ENCODE measurements around the gene POLQ.

Gene POLQ

DNA sequence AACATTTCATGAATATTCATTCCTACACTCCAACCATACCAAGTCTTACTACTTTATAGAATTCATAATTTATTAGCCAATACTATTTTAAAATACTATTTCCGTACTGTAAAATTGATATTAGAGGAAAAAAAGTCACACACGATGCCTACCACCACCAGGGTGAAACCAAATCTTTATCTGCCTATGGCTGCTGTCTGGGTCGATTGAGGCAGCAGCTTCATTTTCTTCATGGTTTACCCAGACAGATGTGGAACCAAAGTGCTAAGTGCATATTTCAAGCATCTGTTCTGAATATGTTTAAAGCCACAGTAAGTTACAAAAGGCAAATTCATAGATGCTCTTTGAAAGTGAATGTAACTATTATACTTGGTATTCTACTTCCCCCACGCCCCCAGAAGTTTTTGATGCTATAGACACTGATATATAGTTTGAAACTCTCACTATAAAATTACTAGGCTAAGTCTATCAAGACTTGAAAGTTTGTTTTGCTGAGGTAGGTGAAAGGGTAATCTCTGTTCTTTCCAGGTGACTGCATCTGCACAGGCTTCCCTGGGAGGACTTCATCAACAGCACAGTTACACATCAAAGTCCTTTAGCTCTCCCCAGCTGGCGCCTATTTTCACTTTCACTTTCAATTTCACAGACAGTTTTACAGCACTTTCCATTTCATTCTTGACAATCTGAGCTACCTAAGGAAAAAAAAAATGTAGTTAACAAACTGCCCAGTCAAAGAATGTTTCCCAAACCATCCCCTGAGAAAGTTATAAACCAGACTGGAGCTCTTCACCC lies 113.9 kb downstream of the POLQ start:
- H3K4me3 ChIP-seq (ENCODE audit: low read length), result peak overlapping the region; percentile 59
- TF ChIP-seq, protein P1, sequence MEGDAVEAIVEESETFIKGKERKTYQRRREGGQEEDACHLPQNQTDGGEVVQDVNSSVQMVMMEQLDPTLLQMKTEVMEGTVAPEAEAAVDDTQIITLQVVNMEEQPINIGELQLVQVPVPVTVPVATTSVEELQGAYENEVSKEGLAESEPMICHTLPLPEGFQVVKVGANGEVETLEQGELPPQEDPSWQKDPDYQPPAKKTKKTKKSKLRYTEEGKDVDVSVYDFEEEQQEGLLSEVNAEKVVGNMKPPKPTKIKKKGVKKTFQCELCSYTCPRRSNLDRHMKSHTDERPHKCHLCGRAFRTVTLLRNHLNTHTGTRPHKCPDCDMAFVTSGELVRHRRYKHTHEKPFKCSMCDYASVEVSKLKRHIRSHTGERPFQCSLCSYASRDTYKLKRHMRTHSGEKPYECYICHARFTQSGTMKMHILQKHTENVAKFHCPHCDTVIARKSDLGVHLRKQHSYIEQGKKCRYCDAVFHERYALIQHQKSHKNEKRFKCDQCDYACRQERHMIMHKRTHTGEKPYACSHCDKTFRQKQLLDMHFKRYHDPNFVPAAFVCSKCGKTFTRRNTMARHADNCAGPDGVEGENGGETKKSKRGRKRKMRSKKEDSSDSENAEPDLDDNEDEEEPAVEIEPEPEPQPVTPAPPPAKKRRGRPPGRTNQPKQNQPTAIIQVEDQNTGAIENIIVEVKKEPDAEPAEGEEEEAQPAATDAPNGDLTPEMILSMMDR (conservative IDR thresholded peaks at IDR 0.05; ENCODE audit: low read length), result peak; percentile 32
- DNase-seq (ENCODE audit: low read depth), result peak; percentile 44

DNA sequence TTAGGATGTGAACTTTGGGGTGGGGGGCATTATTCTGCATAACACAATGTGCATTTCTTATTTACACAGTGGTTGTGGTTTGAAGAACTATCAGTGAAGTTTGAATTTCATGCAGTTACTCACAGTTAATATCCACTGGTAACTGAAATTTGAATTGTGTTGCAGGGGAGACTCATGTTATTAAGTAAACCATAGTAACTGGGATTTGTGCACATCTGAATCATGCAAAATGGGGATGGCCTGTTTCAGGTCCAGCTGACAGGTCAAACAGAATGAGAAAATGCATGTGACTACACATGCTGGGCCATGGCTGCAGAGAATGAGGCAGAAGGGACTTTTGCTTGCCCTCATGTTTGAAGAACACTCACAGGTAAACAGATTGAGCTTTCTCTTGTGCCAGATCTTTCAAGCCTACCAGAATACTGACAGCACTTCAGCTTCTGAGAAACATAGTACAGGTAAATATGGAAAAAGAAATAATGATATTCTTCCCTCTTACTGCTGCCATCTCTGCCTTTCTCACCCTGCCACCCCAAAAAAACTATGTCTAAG lies 115.0 kb downstream of the POLQ start:
- no peak for DNase-seq (ENCODE audit: low read depth)
- TF ChIP-seq, protein P1 (conservative IDR thresholded peaks at IDR 0.05; ENCODE audit: low read length), result no peak
- no peak overlapping the region for H3K4me3 ChIP-seq (ENCODE audit: low read length)

DNA sequence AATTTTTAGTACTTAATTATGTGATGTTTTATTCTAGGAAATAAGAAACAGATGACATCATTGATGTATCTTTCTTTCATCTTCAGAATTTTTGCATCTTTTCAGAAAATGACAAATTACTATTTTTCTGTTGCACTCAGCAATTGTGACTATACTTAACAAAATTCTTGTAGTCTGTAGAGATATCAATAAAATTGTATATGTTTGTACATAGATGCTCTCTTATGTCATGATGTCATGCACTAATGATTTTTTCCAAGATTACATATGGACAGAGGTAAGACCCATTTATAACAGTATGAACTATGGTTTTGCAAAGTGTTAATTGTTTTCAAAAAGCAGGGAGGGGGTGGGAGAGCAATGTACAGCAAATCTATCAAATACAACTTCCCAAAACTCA lies 121.2 kb downstream of the POLQ start:
- no peak overlapping the region for H3K4me3 ChIP-seq (ENCODE audit: low read length)
- DNase-seq (ENCODE audit: low read depth), result no peak
- TF ChIP-seq, protein P1 (conservative IDR thresholded peaks at IDR 0.05; ENCODE audit: low read length), result no peak

DNA sequence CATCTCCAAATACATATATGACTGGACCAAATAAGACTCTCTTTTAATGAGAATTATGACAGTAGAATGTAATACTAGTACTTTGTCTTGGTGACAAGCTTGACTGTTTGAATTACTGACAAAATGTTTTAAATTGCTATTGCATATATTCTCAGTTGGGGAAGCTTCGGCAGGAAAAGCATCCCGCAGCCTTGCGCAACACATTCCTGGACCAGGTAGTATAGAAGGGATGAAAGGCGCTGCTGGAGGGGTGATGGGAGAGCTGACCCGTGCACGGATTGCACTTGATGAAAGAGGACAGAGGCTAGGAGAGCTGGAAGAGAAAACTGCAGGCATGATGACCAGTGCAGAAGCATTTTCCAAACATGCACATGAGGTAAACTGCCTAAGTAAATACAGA lies 127.6 kb downstream of the POLQ start:
- TF ChIP-seq, protein P1 (conservative IDR thresholded peaks at IDR 0.05; ENCODE audit: low read length), result no peak
- DNase-seq (ENCODE audit: low read depth), result no peak
- H3K4me3 ChIP-seq (ENCODE audit: low read length), result no peak overlapping the region

DNA sequence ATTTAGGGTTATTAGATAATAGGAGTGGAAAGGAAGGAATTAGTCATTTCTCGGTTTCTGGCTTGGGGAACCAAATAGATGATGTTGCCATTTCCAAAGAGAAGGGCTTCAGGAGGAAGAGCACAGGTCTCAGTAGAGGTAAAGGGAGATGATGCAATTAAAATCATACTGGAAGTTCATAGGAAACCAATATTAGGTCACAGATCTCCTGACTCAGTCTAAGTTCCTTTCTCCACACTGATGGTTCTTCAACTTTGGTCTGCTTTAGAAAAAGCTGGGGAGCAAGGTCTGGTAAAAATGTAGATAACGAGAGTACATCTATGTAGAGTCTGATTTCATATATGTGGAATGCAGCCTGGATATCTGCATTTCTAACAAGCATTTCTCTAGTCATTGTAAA lies 130.9 kb downstream of the POLQ start:
- TF ChIP-seq, protein P1 (conservative IDR thresholded peaks at IDR 0.05; ENCODE audit: low read length), result no peak
- H3K4me3 ChIP-seq (ENCODE audit: low read length), result no peak overlapping the region
- no peak for DNase-seq (ENCODE audit: low read depth)

DNA sequence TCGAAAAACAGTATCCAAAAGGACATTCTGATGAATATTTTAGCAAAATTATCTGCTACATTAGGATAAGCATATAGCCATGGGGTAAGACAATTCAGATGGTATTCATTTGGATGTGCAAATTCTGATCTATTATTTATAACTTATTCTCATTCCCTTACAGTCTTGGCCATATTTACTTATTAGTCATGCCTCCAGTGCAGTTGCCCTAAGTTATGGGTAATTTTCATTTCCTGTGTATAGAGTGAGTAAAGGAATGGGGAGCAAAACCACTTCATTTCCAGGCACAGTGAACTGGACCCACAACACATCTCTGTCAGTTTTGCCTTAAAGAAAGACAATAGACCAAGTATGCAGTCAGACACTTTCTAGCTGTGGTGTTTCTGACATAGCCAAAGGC lies 134.3 kb downstream of the POLQ start:
- DNase-seq (ENCODE audit: low read depth), result peak; percentile 27
- no peak overlapping the region for H3K4me3 ChIP-seq (ENCODE audit: low read length)
- TF ChIP-seq, protein P1 (conservative IDR thresholded peaks at IDR 0.05; ENCODE audit: low read length), result no peak

DNA sequence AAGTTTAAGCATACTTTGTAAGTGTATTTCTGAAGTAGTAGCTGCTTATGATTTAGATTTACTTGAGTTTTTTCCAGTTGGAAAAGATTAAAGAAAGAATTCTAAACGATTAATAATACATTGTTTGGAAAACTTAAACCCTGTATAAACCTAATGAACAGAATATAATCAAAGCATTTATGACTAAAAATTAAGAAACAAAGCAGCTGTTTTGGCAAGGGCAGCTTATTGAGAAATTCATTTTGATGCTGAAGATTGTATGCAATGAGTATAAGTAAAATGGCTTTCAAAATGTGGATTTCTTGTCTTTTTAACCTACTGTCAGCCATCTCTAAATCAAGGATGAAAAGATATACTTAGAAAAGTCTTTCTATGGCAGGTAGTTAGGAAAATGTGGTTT lies 140.2 kb downstream of the POLQ start:
- DNase-seq (ENCODE audit: low read depth), result no peak
- no peak overlapping the region for H3K4me3 ChIP-seq (ENCODE audit: low read length)
- TF ChIP-seq, protein P1 (conservative IDR thresholded peaks at IDR 0.05; ENCODE audit: low read length), result no peak

Data from AG10803 (cell line).